ENCODE measurements around the gene TEX11. TPM values are rescaled to one million over a fixed set of nuclear protein-coding genes. Genes with fewer than 3 reads are reported as not detected.
"Not testable (repeated sequence)": the region's sequence is repeated elsewhere in the genome, so short reads cannot be mapped to it uniquely, and the experiment has no call there.

Gene TEX11
- total and polyA plus RNA-seq, 10 of the 15 experiments (the other 5 are each of a cell fraction or from before 2014, with no cell fraction given): not detected

DNA sequence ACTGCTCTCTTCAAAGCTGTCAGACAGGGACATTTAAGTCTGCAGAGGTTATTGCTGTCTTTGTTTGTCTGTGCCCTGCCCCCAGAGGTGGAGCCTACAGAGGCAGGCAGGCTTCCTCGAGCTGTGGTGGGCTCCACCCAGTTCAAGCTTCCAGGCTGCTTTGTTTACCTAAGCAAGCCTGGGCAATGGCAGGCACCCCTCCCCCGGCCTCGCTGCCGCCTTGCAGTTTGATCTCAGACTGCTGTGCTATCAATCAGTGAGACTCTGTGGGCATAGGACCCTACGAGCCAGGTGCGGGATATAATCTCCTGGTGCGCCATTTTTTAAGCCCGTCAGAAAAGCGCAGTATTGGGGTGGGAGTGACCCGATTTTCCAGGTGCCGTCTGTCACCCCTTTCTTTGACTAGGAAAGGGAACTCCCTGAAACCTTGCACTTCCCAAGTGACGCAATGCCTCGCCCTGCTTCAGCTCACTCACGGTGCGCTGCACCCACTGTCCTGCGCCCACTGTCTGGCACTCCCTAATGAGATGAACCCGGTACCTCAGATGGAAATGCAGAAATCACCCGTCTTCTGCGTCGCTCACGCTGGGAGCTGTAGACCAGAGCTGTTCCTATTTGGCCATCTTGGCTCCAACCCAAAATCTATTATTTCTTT lies 338.5 kb downstream of the TEX11 start:
- BruUV-seq (replicated peaks); H3K27ac ChIP-seq (ENCODE audit: control insufficient read depth, insufficient read depth); H3K79me2 ChIP-seq (ENCODE audit: control insufficient read depth, insufficient read depth, low read length); H3K9ac ChIP-seq (ENCODE audit: control insufficient read depth, insufficient read depth, low read length); in situ Hi-C loops (cut with MboI); ATAC-seq; H3K27me3 ChIP-seq (replicated peaks in 1 of 2; ENCODE audit: control insufficient read depth in 2 of 2, insufficient read depth in 2 of 2, low read length in 1 of 2); POLR2A ChIA-PET; H3K4me1 ChIP-seq (ENCODE audit: control insufficient read depth, insufficient read depth, low read length); H4K20me1 ChIP-seq (ENCODE audit: control insufficient read depth, insufficient read depth); H3K4me2 ChIP-seq (ENCODE audit: control insufficient read depth, insufficient read depth); CTCF ChIA-PET; H2AFZ ChIP-seq (ENCODE audit: control insufficient read depth, low read depth, low read length); DNase-seq (ENCODE audit: low read depth, low spot score); FAIRE-seq; intact Hi-C loops (cut with micrococcal nuclease; ENCODE audit: unreplicated experiment); H3K9me3 ChIP-seq (replicated peaks; ENCODE audit: control insufficient read depth, insufficient read depth, low read length); SMC1A ChIA-PET (ENCODE audit: uncharacterized antibody, unreplicated experiment); RAD21 ChIA-PET (ENCODE audit: unreplicated experiment); H3K4me3 ChIP-seq; H3K36me3 ChIP-seq (ENCODE audit: control insufficient read depth in 2 of 2, insufficient read depth in 2 of 2, low read length in 1 of 2): not testable (repeated sequence)
- WGBS (ENCODE audit: insufficient coverage, insufficient replicate concordance, low lambda C conversion rate, missing lambda C conversion rate): 65% methylated on average over 21 of the region's 21 CpGs

DNA sequence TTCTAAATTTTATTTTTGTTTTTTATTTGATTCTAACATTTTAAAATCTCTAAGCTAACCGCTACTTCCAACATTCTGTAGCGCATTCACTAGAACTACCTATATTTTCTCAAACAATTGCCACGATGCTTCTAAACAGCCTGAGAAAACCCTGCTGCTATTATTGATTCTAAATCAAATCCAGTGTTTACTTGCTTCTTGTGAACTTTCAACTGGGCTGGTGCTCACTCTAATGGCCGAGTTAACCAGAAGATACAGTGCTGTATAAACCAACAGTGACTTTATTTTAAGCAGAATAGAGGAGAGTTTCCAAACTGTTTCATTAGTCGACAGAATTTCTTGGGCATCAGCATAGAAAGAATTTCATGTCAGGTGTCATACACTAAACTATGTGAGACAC lies 353.6 kb downstream of the TEX11 start:
- Histone ChIP-seq H3K4me2 (ENCODE audit: control insufficient read depth, insufficient read depth) (no peak overlapping the region), H2AFZ (ENCODE audit: control insufficient read depth, low read depth, low read length) (no peak overlapping the region), H3K9ac (ENCODE audit: control insufficient read depth, insufficient read depth, low read length) (no peak overlapping the region), H3K4me1 (ENCODE audit: control insufficient read depth, insufficient read depth, low read length) (no peaks in the 10 kb centered on the region), H3K27ac (ENCODE audit: control insufficient read depth, insufficient read depth) (no peak overlapping the region), H4K20me1 (ENCODE audit: control insufficient read depth, insufficient read depth) (no peaks in the 10 kb centered on the region), H3K79me2 (ENCODE audit: control insufficient read depth, insufficient read depth, low read length) (no peaks in the 10 kb centered on the region), H3K27me3 (replicated peaks in 1 of 2; ENCODE audit: control insufficient read depth in 2 of 2, insufficient read depth in 2 of 2, low read length in 1 of 2) (no peaks in the 10 kb centered on the region), H3K9me3 (replicated peaks; ENCODE audit: control insufficient read depth, insufficient read depth, low read length) (no peaks in the 10 kb centered on the region; the same call in 2 of the 3 replicates), H3K36me3 (ENCODE audit: control insufficient read depth in 2 of 2, insufficient read depth in 2 of 2, low read length in 1 of 2) (no peaks in the 10 kb centered on the region), H3K4me3 (no peak overlapping the region)
- CTCF ChIA-PET: interaction anchor here (1.1 to 2.0 kb wide), 4 partner anchors 76 to 132 kb away, joined by 4 to 10 read pairs (median 6); partner anchors contain the start of gene GDPD2
- POLR2A ChIA-PET: no interaction called here
- SMC1A ChIA-PET (ENCODE audit: uncharacterized antibody, unreplicated experiment): interaction anchor here (1.3 kb wide), 1 partner anchor 99 kb away, joined by 4 read pairs; no protein-coding TSS in a partner anchor
- 44% methylated on average over 5 of the region's 5 CpGs for WGBS (ENCODE audit: insufficient coverage, insufficient replicate concordance, low lambda C conversion rate, missing lambda C conversion rate)
- no peak for ATAC-seq
- in situ Hi-C loops (cut with MboI): no loop called here
- intact Hi-C loops (cut with micrococcal nuclease; ENCODE audit: unreplicated experiment): loop anchor here (2.0 to 5.0 kb wide), 2 partner anchors 100 to 118 kb away; no protein-coding TSS in a partner anchor
- no peak for FAIRE-seq
- DNase-seq (ENCODE audit: low read depth, low spot score): no peak
- RAD21 ChIA-PET (ENCODE audit: unreplicated experiment): no interaction called here
- BruUV-seq (replicated peaks): no TSS peak
- TF ChIP-seq FOXM1 (IDR thresholded peaks at IDR 0.05; ENCODE audit: low read depth, low read length) (no peak), SMC3 (IDR thresholded peaks at IDR 0.05; ENCODE audit: borderline replicate concordance, low read length) (no peak), SIN3A (IDR thresholded peaks at IDR 0.05; ENCODE audit: low read depth, low read length) (no peak), TCF12 (IDR thresholded peaks at IDR 0.05; ENCODE audit: low read depth, low read length) (no peak), SMAD1 (IDR thresholded peaks at IDR 0.05; ENCODE audit: low read depth, partially characterized antibody) (no peak), MTA2 (IDR thresholded peaks at IDR 0.05; ENCODE audit: low read depth) (no peak), PAX8 (IDR thresholded peaks at IDR 0.05) (no peak)
- TF ChIP-seq, protein P1, sequence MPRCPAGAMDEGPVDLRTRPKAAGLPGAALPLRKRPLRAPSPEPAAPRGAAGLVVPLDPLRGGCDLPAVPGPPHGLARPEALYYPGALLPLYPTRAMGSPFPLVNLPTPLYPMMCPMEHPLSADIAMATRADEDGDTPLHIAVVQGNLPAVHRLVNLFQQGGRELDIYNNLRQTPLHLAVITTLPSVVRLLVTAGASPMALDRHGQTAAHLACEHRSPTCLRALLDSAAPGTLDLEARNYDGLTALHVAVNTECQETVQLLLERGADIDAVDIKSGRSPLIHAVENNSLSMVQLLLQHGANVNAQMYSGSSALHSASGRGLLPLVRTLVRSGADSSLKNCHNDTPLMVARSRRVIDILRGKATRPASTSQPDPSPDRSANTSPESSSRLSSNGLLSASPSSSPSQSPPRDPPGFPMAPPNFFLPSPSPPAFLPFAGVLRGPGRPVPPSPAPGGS (IDR thresholded peaks at IDR 0.05; ENCODE audit: borderline replicate concordance, insufficient read depth, low read depth, low read length, poor library complexity, severe bottlenecking): no peak
- TF ChIP-seq, protein P2, sequence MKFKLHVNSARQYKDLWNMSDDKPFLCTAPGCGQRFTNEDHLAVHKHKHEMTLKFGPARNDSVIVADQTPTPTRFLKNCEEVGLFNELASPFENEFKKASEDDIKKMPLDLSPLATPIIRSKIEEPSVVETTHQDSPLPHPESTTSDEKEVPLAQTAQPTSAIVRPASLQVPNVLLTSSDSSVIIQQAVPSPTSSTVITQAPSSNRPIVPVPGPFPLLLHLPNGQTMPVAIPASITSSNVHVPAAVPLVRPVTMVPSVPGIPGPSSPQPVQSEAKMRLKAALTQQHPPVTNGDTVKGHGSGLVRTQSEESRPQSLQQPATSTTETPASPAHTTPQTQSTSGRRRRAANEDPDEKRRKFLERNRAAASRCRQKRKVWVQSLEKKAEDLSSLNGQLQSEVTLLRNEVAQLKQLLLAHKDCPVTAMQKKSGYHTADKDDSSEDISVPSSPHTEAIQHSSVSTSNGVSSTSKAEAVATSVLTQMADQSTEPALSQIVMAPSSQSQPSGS (IDR thresholded peaks at IDR 0.05; ENCODE audit: low read length): no peak
- TF ChIP-seq, protein P3, sequence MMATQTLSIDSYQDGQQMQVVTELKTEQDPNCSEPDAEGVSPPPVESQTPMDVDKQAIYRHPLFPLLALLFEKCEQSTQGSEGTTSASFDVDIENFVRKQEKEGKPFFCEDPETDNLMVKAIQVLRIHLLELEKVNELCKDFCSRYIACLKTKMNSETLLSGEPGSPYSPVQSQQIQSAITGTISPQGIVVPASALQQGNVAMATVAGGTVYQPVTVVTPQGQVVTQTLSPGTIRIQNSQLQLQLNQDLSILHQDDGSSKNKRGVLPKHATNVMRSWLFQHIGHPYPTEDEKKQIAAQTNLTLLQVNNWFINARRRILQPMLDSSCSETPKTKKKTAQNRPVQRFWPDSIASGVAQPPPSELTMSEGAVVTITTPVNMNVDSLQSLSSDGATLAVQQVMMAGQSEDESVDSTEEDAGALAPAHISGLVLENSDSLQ (IDR thresholded peaks at IDR 0.05): no peak
- TF ChIP-seq, protein P4, sequence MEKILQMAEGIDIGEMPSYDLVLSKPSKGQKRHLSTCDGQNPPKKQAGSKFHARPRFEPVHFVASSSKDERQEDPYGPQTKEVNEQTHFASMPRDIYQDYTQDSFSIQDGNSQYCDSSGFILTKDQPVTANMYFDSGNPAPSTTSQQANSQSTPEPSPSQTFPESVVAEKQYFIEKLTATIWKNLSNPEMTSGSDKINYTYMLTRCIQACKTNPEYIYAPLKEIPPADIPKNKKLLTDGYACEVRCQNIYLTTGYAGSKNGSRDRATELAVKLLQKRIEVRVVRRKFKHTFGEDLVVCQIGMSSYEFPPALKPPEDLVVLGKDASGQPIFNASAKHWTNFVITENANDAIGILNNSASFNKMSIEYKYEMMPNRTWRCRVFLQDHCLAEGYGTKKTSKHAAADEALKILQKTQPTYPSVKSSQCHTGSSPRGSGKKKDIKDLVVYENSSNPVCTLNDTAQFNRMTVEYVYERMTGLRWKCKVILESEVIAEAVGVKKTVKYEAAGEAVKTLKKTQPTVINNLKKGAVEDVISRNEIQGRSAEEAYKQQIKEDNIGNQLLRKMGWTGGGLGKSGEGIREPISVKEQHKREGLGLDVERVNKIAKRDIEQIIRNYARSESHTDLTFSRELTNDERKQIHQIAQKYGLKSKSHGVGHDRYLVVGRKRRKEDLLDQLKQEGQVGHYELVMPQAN (conservative IDR thresholded peaks at IDR 0.05): no peak

Measured in GM12878 (cell line).